ENCODE measurements around the gene LCP2. TPM values are rescaled to one million over a fixed set of nuclear protein-coding genes. Genes with fewer than 3 reads are reported as not detected.

The LCP2 gene
- total RNA-seq, 2 donors from 2014 or later = 1.6 to 2.6 TPM

GRCh38 chr5:170338291-170338690, 40.7 kb upstream of the LCP2 start:
- 55 to 62% methylated on average over 4 of the region's 4 CpGs for WGBS, 2 donors
- DNase-seq (no peak), ATAC-seq (no peak)
- Histone ChIP-seq H3K4me1 (no peaks in the 10 kb centered on the region), H3K36me3 (replicated peaks in 1 of 2; ENCODE audit: insufficient read depth in 1 of 2, low read depth in 2 of 2) (no peaks in the 10 kb centered on the region), H3K9me3 (no peaks in the 10 kb centered on the region), H3K4me3 (no peak overlapping the region), H3K27me3 (no peaks in the 10 kb centered on the region), H3K27ac (no peak overlapping the region)
- intact Hi-C loops (cut with DNase I) = no loop called here
- TF ChIP-seq CTCF (IDR thresholded peaks at IDR 0.05) = no peak
- TF ChIP-seq POLR2A (IDR thresholded peaks at IDR 0.05) = no peak

- Histone ChIP-seq H3K27me3 (no peaks in the 10 kb centered on the region), H3K36me3 (replicated peaks in 1 of 2; ENCODE audit: insufficient read depth in 1 of 2, low read depth in 2 of 2) (no peaks in the 10 kb centered on the region), H3K4me3 (no peak overlapping the region), H3K4me1 (no peaks in the 10 kb centered on the region), H3K9me3 (no peaks in the 10 kb centered on the region), H3K27ac (no peak overlapping the region)
- intact Hi-C loops (cut with DNase I) = no loop called here
- TF ChIP-seq POLR2A (IDR thresholded peaks at IDR 0.05) (no peak), CTCF (IDR thresholded peaks at IDR 0.05) (no peak)
- ATAC-seq (no peak), DNase-seq (no peak)
- WGBS, 2 donors = 37 to 45% methylated on average over 9 of the region's 9 CpGs
These were observed 39.6 kb upstream of the LCP2 start for GRCh38 chr5:170337045-170337733.

- WGBS, 2 donors = 74 to 80% methylated on average over 6 of the region's 6 CpGs
- Histone ChIP-seq H3K4me1 (no peaks in the 10 kb centered on the region), H3K27me3 (no peaks in the 10 kb centered on the region), H3K4me3 (no peak overlapping the region), H3K27ac (no peak overlapping the region), H3K36me3 (replicated peaks in 1 of 2; ENCODE audit: insufficient read depth in 1 of 2, low read depth in 2 of 2) (no peaks in the 10 kb centered on the region), H3K9me3 (no peaks in the 10 kb centered on the region)
- DNase-seq (no peak), ATAC-seq (no peak)
- intact Hi-C loops (cut with DNase I) = no loop called here
- TF ChIP-seq POLR2A (IDR thresholded peaks at IDR 0.05) (no peak), CTCF (IDR thresholded peaks at IDR 0.05) (no peak)
These were observed 38.5 kb upstream of the LCP2 start for GRCh38 chr5:170336065-170336464.

- H3K4me1 ChIP-seq = no peaks in the 10 kb centered on the region
- H3K9me3 ChIP-seq = no peaks in the 10 kb centered on the region
- TF ChIP-seq POLR2A (IDR thresholded peaks at IDR 0.05) = no peak
- no peak for TF ChIP-seq CTCF (IDR thresholded peaks at IDR 0.05)
- H3K4me3 ChIP-seq = no peak overlapping the region
- no peak overlapping the region for H3K27ac ChIP-seq
- no peaks in the 10 kb centered on the region for H3K27me3 ChIP-seq
- WGBS, 2 donors = 55 to 58% methylated on average over 5 of the region's 5 CpGs
- DNase-seq (no peak), ATAC-seq (no peak)
- no peaks in the 10 kb centered on the region for H3K36me3 ChIP-seq (replicated peaks in 1 of 2; ENCODE audit: insufficient read depth in 1 of 2, low read depth in 2 of 2)
- intact Hi-C loops (cut with DNase I) = no loop called here
These were observed 37.0 kb upstream of the LCP2 start for GRCh38 chr5:170334626-170335025.
